HCEC 1CT (cell line): ENCODE results near the gene SYNPO.

Source experiments
- DNase-seq: peaks from one replicate; pipeline ENCODE4 v3.0.0-alpha.2; 2017

The SYNPO gene

DNA sequence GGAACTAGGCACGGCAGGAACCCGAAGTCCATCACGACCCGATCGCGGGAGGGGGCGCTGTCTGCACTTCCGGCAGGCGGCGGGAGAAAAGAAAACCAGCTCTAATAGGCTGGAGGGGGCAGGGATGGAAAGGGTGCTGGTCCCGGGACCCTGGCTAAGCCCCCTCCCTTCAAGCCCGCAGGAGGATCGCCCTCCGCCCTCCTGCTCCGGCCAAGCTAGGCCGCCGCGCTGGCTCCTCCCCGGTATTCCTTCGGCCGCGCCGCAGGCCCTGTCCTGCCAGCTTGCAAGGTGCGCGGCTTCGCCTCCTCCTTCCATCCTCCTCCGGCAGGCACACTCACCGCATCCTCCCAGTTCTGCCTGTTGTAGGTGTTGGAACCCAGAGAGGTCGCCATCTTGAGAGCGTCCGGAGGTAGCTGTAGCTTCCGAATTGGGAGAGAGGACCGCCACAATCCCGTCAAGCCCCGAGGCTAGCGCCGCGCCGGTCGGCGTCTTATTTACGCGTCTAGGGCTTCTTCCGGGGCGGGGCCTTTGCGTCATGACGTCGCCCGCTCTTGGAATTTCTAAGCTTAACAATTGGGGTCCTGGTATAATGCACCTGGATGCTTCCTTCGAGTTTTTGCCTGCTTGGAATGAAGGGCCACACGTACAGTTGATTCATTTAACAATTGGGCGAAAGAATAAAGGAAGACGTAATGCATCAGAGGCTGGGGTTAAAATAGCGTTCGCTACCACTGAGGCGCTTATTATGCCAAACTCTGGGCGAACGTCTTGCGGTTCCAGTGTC lies 60.3 kb downstream of the SYNPO start, which contains the start of gene RBM22:
TSS of gene RBM22 (minus strand) at position 469 of the 784 bp plus-strand sequence. CDS start at position 392, 77 bp downstream.
- peak; percentile 86 for DNase-seq

DNA sequence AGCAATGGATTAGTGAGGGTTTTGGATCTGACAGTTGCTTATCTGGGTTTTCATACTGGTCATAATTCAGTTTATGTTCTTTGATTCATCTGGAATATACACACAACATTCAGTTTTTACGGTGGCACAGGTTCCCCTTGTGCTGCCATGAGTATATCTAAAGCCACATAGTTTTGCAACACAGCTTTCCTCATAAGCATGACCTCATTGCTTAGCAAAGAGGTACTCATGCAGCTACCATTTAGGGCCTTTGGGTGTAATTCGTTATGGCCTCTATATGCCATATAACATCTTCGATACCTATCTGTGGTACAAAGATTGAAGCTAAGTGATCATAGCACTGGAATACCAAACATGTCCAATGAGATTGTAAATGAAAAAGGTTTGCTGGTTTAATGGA lies 63.3 kb downstream of the SYNPO start:
- DNase-seq: peak; percentile 28

DNA sequence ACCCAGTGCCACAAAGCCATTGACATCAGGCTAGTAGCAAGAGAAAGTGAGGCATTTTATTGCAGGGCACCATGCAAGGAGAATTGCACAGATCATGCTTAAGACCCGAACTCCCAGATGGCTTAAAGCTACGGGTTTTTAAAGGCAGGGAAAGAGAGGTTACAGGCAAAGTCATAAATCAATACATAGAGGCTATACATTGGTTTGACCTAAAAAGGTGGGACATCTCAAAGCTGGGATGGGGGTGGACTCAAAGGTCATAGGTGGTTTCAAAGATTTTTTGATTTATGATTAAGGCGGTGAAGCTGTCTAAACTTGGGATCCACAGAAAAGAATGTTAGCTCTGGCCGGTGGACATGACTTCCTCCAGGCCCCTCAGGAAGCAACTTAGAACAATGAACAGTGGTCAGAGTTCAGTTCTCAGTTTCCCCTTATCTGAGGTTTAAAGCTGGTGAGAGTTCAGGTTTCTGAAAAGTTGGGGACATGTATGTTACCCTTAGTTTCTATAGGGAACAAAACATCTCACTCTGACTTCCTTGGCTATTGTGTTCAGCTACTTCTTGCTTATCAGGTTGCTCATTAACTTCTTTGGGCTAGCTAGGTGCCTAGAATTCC lies 66.4 kb downstream of the SYNPO start:
- no peak for DNase-seq
